Lung microvascular endothelial cell (primary cell): Measurements from ENCODE around the gene SLC25A11. TPM values are rescaled to one million over a fixed set of nuclear protein-coding genes. Genes with fewer than 3 reads are reported as not detected.

Source experiments
- DNase-seq, 2 donors: peaks; one replicate each; pipeline versions ENCODE4 v3.0.0 to v3.0.0-alpha.2; 2010; ENCODE audit warnings: low read depth in 2 of 2
- total RNA-seq: library from RNA; depleted of rRNA; stranded (reverse); fragments of >200 nt; gene quantifications from 2 replicates; pipeline ENCODE4 v1.2.1, GENCODE V29; 2014

The SLC25A11 gene
- total RNA-seq, 1 donor from 2014 or later = 57.3 TPM

DNA sequence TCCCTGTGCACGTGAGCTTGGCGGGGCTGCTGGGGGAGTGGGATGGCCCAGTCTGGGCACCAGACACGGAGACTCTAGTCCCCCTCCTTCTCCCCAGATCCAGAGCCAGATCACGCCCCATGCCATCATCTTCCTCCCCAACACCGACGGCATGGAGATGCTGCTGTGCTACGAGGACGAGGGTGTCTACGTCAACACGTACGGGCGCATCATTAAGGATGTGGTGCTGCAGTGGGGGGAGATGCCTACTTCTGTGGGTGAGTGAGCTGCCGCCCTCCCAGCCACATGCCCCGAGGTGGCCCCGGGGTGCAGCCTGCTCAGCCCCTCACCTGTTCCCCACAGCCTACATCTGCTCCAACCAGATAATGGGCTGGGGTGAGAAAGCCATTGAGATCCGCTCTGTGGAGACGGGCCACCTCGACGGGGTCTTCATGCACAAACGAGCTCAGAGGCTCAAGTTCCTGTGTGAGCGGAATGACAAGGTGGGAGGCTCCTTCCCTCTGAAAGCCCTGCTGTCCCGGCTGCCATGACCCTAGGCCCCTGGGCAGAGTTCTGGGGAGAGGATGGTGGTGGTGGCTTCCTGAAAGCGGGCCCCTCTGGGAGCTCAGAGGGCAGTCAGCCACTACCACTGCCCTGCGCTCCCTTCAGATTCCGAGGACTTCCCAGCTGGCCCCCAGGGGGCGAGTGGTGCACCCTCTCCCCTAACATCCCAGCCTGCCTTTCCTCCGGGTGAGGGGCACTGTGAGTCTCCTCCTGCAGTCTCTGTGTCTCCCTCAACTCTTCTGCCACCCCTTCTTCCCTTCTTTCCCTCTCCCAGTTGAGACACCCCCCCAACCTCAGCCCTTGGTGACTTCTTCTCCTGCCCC is 43.3 kb downstream of the SLC25A11 start:
- no peak for DNase-seq

DNA sequence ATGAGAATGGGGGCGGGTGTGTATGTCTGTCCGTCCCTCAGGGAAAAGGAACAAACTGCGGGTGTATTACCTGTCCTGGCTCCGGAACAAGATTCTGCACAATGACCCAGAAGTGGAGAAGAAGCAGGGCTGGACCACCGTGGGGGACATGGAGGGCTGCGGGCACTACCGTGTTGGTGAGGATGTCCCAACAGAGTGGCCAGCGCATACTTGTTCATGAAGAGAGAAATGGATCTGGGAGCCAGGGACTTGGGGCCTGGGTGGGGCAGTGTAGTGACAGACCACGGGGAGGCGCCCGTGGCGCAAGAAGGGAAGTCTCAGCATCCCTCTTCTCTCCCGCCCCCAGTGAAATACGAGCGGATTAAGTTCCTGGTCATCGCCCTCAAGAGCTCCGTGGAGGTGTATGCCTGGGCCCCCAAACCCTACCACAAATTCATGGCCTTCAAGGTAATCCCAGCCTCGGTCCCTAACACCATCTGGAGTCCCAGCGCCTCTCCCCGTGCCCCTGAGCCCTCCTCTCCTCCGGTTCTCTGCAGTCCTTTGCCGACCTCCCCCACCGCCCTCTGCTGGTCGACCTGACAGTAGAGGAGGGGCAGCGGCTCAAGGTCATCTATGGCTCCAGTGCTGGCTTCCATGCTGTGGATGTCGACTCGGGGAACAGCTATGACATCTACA is 44.1 kb downstream of the SLC25A11 start:
- DNase-seq = no peak

DNA sequence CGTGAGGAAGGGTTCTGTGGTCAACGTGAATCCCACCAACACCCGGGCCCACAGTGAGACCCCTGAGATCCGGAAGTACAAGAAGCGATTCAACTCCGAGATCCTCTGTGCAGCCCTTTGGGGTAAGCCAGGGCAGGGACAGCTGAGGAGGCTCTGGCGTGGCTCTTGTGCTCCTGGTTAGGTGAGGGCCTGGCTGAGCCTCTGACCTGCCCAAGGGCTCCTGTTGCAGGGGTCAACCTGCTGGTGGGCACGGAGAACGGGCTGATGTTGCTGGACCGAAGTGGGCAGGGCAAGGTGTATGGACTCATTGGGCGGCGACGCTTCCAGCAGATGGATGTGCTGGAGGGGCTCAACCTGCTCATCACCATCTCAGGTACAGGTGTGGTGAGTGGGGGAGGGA is 44.7 kb downstream of the SLC25A11 start:
- no peak for DNase-seq

DNA sequence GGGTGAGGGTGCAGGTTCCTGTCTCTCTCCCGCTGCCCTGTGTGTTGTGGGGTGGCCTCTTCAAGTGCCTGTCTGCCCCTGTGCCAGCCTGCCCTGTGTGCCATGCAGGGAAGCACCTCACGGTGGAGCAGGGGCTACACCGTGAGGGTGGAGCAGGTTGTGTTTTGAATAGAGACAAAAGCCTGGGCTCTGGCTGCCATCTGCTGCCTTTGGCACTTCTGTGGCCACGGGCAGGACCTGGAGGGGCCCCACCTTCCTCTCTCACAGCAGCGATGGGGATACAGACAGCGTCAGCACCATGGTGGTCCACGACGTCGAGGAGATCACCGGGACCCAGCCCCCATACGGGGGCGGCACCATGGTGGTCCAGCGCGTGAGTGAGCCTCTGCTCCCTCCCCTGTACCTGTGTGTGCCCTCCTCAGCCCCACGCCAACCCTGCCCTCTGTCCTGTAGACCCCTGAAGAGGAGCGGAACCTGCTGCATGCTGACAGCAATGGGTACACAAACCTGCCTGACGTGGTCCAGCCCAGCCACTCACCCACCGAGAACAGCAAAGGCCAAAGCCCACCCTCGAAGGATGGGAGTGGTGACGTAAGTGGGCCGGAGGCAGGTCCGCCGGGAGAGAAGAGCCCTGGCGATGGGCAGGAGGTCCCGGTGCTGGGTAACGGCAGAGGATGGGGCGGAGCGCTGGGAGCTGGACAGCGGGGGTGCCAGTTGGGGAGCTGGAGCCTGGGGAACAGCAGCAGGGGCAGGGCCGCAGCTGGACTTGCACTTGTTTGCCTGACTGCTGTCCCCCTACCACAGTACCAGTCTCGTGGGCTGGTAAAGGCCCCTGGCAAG is 45.9 kb downstream of the SLC25A11 start:
- no peak for DNase-seq

DNA sequence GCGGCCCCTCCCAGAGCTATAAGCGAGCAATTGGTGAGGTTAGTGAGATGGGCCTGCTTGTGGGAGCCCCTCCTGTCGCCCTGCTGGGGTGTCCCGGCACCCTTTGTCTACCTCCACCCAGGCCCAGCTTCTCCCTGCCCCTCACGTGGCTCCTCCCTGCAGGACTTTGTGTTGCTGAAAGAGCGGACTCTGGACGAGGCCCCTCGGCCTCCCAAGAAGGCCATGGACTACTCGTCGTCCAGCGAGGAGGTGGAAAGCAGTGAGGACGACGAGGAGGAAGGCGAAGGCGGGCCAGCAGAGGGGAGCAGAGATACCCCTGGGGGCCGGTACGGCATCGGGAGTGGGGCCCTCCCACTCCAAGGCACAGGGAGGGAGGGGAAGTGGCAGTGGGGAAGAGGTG is 46.6 kb downstream of the SLC25A11 start:
- no peak for DNase-seq

DNA sequence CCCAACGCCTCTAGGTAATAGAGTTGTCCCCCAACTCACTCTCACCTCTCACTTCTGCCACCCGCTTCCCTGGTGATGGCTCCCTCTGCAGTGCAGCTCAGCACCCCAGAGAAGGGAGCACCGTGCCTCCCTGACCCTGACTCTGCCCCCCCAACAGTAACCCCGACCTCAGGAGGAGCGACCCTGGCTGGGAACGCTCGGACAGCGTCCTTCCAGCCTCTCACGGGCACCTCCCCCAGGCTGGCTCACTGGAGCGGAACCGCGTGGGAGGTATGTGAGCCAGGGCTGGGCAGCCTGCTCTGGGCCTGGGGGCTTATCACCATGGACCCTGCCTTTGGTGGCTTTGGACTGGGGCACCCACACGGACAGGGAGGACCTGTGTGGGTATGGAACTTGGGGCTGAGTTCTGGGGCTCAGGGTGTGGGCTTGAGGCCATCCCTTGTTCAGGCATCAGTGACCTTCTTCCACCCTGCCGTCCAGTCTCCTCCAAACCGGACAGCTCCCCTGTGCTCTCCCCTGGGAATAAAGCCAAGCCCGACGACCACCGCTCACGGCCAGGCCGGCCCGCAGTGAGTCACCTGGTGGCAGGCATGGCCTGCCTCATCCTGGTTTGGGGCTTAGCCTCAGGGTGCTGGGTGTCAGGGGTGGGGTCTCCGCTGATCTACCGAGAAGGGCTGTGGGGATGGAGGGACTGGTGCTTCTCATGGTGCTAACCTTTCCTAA is 47.2 kb downstream of the SLC25A11 start:
- DNase-seq = no peak

DNA sequence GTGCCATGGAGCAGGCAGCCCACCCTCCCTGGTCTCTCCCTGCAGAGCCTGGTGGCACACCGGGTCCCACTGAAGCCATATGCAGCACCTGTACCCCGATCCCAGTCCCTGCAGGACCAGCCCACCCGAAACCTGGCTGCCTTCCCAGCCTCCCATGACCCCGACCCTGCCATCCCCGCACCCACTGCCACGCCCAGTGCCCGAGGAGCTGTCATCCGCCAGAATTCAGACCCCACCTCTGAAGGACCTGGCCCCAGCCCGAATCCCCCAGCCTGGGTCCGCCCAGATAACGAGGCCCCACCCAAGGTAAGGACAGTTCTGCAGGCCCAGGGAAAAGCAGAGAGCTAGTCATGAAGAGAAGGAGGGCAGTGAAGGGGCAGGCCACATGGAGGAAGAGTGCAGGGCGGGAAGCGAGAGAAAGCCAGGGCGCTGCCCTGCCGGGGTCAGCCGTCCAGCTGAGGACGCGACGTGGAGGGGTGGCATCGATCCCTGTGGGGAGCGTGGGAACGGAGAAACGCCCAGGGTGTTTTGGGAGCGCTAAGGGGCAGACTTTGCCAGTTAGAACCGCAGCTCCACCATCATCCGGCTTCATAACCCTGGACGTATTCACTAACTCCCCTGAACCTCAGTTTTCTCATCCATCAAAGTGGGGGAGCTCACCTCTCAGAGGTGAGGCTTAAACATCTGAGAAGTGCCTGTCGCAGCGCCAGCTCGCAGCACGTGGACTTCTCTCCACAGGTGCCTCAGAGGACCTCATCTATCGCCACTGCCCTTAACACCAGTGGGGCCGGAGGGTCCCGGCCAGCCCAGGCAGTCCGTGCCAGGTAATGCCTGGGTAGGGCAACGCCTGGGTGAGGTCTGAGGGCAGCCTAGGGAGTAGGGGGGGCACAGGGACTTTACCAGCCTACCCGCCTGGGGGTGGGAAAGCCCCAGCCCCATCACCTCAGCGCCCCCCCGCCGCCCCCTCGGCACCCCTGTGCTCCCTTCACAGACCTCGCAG is 48.1 kb downstream of the SLC25A11 start:
- DNase-seq = no peak

DNA sequence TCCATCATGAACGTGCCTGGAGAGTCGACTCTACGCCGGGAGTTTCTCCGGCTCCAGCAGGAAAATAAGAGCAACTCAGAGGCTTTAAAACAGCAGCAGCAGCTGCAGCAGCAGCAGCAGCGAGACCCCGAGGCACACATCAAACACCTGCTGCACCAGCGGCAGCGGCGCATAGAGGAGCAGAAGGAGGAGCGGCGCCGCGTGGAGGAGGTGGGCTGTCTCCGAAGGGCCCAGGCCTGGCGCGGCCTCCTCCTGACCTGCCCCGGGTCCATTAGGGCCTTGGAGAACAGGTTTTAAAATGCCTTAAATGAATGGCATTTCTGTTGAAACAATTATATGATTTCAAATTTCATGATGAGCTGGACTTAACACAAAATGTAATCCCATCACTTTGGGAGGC is 52.3 kb downstream of the SLC25A11 start:
- DNase-seq = no peak

Other genes with a start within 250 kb of the SLC25A11 start
- 7.6 and 9.1 TPM in 2 replicates for gene PELP1, start 235.9 kb downstream of the SLC25A11 start, total RNA-seq
- gene ARRB2, start 229.4 kb downstream of the SLC25A11 start, total RNA-seq = 4.2 and 4.8 TPM in 2 replicates
- 9.2 and 11.1 TPM in 2 replicates for gene MED11, start 208.6 kb downstream of the SLC25A11 start, total RNA-seq
- under 0.01 TPM in 1 of 2 replicates, not detected in the other for gene ZMYND15, start 200.2 kb downstream of the SLC25A11 start, total RNA-seq
- gene CXCL16, start 200.1 kb downstream of the SLC25A11 start, total RNA-seq = 1.1 and 1.6 TPM in 2 replicates
- not detected in 2 replicates for gene TM4SF5, start 168.2 kb downstream of the SLC25A11 start, total RNA-seq
- 0.22 TPM in 1 of 2 replicates, not detected in the other for gene VMO1, start 153.7 kb downstream of the SLC25A11 start, total RNA-seq
- not detected in 2 replicates for gene GLTPD2, start 151.1 kb downstream of the SLC25A11 start, total RNA-seq
- 182 and 183 TPM in 2 replicates for gene PSMB6, start 143.9 kb downstream of the SLC25A11 start, total RNA-seq
- 23.8 TPM in 2 replicates for gene PLD2, start 132.9 kb downstream of the SLC25A11 start, total RNA-seq
- gene MINK1, start 106.7 kb downstream of the SLC25A11 start, total RNA-seq = 17.9 and 26.0 TPM in 2 replicates
- 0.44 and 1.6 TPM in 2 replicates for gene C17orf107, start 40.5 kb downstream of the SLC25A11 start, total RNA-seq
- gene CHRNE, start 36.9 kb downstream of the SLC25A11 start, total RNA-seq = 0.65 and 1.4 TPM in 2 replicates
- gene GP1BA, start 7.8 kb downstream of the SLC25A11 start, total RNA-seq = not detected in 2 replicates
- gene RNF167, start 222 bp upstream of the SLC25A11 start, total RNA-seq = 13.5 and 23.2 TPM in 2 replicates
- 280 and 359 TPM in 2 replicates for gene PFN1, start 8.5 kb upstream of the SLC25A11 start, total RNA-seq
- gene ENO3, start 11.1 kb upstream of the SLC25A11 start, total RNA-seq = 1.1 and 2.6 TPM in 2 replicates
- gene SPAG7, start 27.8 kb upstream of the SLC25A11 start, total RNA-seq = 47.3 and 51.2 TPM in 2 replicates
- gene CAMTA2, start 47.6 kb upstream of the SLC25A11 start, total RNA-seq = 2.6 and 7.9 TPM in 2 replicates
- gene INCA1, start 57.5 kb upstream of the SLC25A11 start, total RNA-seq = 0.22 and 0.40 TPM in 2 replicates
- 56.0 and 78.2 TPM in 2 replicates for gene KIF1C, start 57.9 kb upstream of the SLC25A11 start, total RNA-seq
- gene SLC52A1, start 95.4 kb upstream of the SLC25A11 start, total RNA-seq = under 0.01 and 0.22 TPM in 2 replicates
- 0.87 and 1.8 TPM in 2 replicates for gene ZFP3, start 138.4 kb upstream of the SLC25A11 start, total RNA-seq
- gene ZNF232, start 171.8 kb upstream of the SLC25A11 start, total RNA-seq = 4.6 and 4.8 TPM in 2 replicates
- under 0.01 TPM in 1 of 2 replicates, not detected in the other for gene USP6, start 176.0 kb upstream of the SLC25A11 start, total RNA-seq